DMS114 treated with DMSO at 0.1 percent for 48 hours (cell line): ENCODE data around the gene RAB22A.
"Not testable (repeated sequence)": the region's sequence is repeated elsewhere in the genome, so short reads cannot be mapped to it uniquely, and the experiment has no call there.

ENCODE experiments used
- DNase-seq: peaks from one replicate; lab custom pipeline; 2025; ENCODE audit not compliant: unreplicated experiment; lab: John Stamatoyannopoulos, UW

The RAB22A gene

DNA sequence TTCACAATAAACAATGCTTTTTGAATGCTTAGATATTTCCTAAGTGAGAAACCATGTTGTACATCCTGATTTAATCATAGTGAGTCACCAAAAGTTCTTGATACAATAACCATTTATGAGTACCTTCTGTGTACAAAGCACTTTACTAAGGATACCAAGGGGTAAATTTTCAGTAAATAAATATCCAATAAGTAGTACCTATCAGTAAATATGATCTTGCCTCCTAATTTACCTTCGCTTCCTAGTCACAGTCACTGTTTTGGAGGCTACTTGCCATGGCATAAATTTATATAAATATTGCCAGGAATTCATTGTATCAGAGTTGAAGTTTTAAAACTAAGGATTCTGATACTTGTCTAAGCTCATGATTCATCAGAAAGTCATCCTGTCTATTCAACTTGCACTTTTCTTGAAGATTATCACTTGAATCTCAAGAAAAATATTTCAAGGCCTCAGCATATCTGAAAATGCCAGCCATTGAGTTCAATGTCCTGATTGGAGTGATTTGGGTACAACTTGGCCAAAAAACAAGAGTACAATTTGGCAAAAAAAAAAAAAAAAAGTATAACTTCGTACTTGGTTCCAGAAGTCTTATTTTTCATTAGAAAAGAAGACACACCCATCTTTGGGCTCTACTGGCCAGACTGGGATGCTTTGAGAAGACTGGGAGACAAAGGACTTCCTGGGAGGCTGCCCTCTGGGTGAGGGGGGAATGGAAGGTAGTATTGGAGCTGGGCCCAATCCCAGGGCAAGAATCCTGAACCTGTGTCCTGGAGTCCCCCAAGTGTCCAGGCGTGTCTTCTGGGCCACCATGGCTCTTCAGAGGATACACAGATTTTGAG is 32.8 kb downstream of the RAB22A start:
- no peak for DNase-seq

DNA sequence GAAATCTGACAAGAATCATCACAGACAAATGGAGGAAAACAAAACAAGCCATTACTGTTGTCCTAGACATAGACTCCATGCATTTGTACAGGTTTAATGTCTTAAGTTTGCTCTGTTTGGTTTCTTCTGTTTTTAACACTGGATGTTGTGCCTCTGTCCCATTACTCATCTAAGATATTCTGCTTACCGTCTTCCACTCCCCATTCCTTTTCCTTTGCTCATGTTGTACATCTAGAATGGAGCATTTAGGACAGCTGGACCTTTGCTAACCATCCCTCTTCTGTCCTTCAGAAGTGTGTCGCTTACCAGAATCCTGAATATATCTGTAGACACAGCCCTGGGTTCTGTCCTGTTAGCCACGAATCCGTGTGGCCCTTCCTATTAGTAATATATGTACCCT is 35.2 kb downstream of the RAB22A start:
- DNase-seq = no peak

DNA sequence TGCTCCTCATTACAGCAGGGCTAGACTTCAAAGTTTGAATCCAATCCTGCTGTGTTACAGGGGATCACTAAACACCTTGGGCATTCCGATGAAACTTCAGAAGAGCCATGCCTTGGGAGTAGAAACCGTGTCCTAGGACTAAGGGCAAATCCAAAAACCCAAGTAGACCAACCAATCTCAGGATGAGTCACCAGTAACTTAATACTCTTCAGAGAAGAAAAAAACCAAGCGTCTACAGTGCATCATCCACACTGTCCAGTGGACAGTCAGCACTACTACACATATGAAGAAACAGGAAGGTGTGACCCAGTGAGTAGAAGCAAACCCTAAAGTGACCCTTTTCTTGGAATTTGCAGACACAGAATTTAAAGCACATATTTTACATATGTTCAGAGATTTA is 40.1 kb downstream of the RAB22A start:
- no peak for DNase-seq

DNA sequence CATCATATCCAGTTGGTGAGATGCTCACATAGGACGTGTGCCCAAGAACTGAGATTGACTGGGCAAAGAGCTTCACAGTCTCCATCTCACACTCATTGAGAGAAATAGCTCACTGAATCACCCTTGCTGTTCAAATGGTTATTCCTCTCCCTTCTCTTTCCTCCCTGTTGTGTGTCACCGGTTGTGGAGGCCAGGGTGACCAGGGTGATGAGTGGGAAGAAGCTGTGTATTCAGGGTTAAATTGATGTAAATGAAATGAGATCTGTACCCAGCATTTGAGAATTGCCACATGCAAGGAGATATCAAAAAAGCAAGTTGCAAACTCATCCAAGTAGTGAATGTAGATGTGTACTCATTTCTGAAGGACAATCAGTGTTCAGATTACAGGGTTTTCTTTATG is 43.0 kb downstream of the RAB22A start:
- DNase-seq = no peak

DNA sequence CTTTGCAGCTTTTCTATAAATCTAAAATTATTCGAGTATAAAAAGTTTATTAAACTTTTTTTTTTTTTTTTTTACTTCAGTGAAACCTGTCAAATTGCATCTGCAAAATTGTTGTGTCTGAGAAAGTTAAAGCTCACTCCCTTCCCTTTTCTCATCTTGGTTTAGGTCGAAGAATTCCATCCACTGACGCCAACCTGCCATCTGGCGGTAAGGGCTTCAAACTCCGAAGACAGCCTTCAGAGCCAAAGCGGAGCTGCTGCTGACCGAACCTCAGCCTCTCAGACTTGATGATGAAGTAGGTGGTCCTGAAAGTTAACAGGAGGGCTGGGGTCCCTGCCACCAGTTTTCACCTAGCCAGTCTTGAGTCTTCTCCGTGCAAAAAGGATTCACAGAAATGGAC is 49.9 kb downstream of the RAB22A start:
- DNase-seq = no peak

DNA sequence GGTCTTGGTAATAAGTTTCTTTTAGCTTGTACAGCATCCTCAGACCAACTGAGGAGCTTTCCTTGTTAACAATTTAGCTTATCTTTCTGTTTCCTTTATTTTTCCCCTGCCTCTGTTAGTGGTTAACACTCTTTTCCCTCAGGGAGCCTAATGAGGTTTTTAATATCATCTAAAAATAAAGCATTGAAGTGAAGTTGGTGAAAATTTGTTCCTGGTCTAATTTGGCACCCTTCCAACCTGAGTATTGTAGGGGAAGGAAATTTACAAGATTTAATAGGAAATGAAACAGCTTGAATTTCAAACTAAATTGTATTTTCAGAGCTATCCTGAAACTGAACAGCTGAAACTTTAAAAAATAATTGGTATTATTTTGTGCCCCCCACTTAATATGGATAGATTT is 51.4 kb downstream of the RAB22A start:
- no peak for DNase-seq

DNA sequence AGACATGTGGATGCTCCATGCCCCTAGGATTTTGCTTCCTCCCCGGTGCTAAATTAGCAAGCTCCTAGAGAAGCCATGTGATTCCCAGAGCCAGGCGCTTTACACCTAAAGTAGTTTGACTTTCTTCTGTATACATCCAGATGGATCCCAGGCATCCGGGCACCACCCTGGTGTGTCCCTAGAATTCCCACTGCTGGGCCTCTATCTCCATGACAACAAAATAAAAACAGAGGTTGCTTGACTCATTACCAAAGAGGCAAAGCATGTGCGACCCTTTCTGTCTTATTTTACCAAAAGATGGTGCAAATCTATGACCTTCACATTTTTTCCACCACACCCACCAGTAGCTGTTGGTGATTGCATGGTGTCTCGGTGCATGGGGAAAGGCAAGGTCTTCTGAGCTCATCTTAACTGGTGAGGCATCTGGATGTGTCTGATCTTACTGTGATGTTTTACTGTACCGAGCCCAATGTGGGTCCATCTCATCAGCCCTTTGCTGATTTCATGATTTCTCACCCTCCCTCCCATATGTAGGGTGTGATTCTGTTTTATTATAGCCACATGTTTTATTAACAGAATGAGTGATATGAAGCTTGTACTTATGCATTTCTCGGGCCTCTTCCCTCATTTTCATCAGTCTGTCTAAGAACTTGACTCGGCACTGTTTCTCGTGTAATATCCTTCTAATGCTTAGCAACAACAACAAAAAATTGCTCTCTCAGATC is 52.1 kb downstream of the RAB22A start:
- DNase-seq = no peak

DNA sequence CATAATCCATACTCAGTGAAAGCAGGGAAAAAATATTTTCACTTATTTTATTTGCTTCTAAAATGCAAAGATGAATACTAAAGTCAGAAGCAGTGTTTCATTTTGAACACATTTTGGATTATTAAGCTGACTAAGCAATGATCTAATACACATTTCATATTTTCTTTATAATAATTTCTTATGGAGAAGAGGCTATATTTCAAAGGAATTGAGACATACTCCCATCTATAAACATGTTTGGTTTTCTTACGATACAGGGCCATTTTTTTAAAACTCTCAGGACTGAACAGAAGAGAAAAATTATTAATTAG is 52.6 kb downstream of the RAB22A start:
- no peak for DNase-seq

DNA sequence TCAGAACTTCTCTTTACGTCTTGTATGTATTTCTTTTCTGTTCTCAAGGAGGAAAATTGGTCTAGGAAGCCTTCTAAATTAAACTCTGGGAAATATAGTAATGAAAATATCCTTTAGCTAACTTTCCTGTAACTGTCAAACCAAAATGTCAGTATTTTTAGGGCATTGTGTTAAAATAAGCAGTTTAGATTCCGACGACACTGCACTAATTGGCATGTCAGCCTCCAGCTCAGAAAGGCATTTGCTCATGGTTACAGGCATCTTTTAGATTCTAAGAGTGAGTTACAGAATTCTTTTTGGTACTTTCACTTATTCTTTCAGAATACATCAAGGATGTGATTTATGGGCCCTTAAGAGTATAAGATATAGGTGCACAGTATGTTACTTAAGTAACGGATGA is 53.5 kb downstream of the RAB22A start:
- DNase-seq = no peak

DNA sequence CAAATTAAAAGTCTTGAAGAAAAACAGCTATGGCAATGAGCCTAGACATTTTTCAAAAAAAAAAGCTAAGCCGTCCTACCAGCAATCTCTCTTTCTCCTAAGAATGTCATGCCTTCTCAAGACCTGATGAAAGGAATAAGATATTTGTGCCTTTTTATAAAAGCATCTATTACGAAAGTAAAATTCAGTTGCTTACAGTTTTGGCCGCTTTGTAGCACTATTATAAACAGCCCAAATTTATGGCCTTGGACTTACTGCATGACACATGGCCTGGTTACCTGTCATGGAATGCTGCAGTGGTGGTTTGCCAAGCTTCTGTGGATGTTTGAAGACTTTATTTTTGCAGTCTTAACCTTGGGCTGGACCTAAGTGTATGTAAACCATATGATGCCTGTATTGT is 57.4 kb downstream of the RAB22A start:
- DNase-seq = no peak

DNA sequence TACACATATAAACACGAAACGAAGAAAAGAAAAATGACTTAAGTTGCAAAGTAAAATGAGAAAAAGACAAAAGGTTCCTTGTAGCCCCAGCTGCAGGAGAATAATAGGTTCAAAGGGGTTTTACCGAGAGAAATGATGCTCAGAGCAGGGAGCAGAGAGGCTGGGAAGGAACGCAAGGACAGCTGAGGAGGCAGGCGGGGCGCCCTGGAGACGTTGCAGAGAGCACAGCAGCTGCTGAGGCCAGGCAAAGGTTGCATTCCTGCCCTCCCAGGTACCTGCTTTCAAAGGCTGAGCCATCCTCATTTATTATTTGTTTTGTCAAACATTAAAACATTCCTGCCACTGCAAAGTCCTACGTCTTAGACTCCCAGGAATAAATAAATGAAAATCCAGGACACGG is 63.3 kb downstream of the RAB22A start:
- DNase-seq = no peak

DNA sequence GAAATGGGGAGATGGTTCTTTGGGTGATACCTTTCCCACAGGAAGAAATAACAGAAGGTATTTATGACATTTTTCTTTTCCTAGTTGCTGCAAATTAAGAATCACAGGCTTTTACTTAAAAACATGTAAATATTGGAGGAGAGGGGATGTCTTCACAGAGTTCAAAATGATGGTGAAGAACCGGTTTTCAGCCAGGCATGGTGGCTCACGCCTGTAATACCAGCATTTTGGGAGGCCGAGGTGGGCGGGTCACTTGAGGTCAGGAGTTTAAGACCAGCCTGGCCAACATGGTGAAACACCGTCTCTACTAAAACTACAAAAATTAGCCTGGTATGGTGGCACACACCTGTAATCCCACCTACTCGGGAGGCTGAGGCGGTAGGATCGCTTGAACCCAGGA is 63.8 kb downstream of the RAB22A start:
- not testable (repeated sequence) for DNase-seq

DNA sequence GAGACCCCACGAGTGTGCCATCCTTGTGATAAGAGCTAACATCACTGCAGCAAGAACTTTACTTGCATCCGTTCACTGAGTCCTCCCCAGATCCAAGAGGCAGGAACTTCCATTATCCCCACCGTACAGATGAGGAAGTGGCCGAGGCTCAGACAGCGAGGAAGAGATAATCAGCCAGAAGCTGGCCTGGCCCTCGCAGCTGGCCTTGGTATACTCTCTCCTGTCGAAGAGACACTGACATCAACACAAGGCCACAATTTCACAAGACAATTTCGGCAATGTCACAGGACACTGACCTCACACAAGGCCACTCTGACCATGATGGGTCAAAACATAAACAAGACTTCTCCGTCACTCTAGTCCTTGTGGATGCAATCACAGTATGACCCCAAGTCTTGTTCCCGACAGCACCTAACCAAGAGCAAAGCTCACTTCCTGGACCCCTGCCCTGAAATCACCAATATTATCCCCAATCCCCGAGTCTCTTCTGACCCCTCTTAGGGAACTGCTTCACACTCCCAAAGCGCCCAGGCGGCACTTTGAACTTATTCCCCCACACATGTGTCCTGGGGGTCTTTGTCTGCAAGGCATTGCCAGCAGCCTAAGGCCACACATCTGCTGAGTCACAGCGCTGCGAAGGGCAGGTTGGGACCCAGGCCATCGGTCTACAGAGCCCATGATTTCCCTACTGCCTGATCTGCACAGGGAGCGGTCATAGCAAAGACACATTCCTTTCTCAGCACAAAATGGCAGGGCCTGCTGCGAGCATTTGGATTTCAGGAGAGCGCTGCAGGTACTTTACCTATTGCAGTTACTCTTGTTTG is 64.7 kb downstream of the RAB22A start:
- no peak for DNase-seq

DNA sequence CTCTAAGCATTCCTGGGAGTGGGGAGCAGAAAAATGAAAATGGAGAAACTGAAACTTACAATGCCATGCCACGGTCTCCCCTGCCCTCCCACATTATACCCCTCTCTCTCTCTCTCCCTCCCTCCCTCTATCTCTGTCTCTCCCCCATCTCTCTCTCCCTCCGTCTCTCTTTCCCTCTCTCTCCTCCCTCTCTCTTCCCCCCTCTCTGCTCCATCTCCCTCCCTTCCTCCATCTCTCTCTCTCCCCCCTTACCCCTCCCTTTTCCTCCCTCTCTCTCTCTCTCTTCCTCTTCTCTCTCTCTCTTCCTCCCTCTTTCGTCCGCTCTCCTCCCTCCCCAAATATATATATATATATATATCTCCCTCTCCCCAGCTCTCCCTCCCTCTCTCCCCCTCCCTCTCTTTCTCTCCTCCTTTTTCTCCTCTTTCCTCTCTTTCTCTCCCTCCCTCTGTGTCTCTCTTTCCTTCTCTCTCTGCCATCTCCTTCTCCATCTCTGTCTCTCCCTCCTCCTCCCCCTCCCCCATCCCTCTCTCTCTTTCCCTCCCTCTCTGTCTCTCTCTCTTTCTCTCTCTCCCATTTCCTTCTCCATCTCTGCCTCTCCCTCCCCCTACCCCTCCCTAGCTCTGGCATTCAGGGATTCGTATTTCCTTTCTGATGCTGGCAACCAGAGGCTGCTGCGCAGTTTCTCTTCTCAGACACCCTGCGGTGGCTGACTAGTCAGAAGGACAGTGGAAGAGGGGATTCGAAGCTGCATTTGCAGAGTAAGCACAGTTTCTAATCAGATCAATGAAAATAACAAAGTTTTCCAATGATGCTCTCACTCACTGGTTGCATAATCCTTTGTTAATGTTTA is 65.6 kb downstream of the RAB22A start:
- DNase-seq = no peak

DNA sequence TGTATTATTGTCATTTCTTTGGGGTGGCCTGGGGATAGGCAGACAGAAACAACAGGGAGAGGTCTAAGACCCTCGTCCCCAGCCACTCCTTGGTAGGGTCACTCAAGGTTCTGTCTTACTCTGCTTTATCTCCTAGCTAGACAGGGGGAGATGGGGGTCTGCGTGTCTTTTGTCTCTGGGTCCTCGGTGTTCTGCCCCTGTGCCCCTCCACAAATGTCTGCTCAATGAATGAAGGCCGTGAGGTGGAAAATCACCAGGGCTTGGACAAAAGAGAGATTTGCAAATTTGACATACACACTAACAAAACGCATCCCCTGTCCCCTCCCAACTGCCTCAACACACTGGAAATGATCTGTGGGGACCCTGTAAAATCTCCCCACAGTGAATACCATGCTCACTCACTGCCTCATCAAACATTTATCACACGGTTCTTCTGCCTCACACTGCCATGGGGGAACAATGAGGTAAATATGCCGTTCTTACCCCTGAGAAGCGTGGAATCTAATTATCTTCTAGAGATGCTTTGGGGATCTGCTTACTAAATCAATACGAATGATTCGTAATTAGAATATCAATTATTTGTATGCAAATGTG is 66.3 kb downstream of the RAB22A start:
- DNase-seq = no peak

DNA sequence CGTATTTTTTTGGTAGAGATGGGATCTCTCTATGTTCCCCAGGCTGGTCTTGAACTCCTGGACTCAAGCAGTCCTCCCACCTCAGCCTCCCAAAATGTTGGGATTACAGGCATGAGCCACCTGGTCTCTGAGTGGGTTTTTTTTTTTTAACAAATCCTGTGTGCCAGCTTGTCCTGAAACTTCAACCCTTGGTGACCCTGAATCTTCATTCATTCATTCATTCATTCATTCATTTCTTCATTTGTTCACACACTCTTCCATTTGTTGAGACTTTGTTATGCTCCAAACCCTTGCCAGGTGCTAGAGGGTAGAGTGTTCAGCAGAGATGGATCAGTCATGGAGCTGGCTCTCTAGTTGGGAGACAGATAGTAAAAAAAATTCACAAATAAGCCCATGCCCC is 67.5 kb downstream of the RAB22A start:
- DNase-seq = no peak

DNA sequence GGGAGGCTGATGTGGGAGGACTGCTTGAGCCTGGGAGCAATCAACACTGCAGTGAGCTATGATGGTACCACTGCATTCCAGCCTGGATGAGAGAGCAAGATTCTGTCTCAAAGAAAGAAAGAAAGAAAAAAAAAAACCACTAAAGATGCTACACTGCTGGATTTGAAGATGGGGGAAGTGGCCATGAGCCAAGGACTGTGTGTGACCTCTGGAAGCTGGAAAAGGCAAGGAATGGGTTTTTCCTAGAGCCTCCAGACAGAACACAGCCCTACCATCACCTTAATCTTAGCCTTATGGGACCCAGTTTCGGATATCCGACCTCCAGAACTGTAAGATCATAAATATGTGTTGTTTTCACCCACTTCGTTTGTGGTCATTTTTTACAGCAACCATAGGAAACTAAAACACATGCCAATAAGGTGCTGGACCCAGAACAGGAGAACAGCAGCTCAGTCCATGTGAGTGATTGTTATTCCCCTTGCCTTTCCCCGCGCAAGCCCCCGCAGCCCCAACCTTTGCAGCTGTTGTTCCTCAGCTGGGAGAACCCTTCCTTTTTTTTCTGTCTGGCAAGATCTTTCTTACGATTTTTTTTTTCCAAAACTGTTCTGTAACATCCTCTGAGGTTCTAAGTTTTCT is 68.4 kb downstream of the RAB22A start:
- DNase-seq = no peak

DNA sequence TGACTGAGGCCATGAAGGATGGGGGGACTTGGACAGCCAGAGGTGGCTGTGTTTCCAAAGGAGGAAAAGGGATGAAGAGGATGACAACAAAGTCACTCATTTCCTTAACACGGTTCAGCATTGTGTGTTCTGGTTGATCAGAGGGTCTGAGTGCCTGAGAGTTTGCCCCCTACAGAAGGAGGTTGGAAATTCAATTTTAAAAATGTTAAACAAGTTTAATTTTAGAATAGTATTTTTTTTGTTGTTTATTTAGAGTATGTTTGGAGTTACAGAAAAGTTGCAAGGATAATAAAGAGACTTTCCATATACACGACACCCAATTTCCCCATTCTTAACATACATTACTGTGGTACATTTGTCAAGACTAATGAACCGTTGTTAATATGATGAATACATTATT is 69.2 kb downstream of the RAB22A start:
- DNase-seq = no peak

DNA sequence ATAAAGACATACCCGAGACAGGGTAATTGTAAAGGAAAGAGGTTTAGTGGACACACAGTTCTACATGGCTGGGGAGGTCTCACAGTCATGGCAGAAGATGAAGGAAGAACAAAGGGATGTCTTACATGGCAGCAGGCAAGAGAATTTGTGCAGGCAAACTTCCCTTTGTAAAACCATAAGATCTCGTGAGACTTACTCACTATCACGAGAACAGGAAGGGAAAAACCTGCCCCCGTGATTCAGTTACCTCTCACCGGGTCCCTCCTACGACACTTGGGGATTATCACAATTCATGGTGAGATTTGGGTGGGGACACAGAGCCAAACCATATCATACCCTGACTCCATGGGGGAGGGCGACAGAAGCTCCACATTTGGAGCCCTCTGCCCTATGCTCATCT is 72.1 kb downstream of the RAB22A start:
- DNase-seq = no peak

DNA sequence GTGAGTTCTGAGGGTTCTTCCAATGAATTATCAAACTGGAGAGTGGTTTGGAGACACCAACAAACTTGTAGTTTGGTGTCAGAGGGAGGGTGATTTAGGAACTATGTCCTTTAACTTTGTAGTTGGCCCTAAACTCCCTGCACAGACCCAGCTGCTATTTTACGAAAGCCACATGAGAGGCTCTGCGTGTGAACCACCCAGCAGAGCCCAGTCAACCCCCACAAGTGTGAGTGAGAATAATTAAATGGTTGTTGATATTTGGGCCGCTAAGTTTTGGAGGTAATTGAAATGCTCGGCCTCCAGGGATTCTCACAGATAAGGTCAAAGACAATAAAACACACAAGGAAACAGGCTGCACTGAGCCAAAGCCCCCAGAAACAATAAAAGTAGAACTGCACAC is 72.6 kb downstream of the RAB22A start:
- DNase-seq = no peak
